IMR-90 (cell line): ENCODE data around the gene GANC. TPM values are rescaled to one million over a fixed set of nuclear protein-coding genes. Genes with fewer than 3 reads are reported as not detected.

ENCODE experiments used
- ATAC-seq: fragments of 200-7000 bp; cut with Tn5 transposase; 2 replicates; pipeline ENCODE4 v1.9.1; 2020; ENCODE audit warnings: low read depth, mild to moderate bottlenecking, moderate library complexity
- BruUV-seq: library from RNA; stranded (reverse); fragments of 400-500 nt; replicated peaks from 2 replicates; lab custom pipeline; 2021; lab: Mats Ljungman, UMichigan
- CTCF ChIA-PET: fragments of 300-600 bp; formaldehyde crosslinking; extraction: SDS; loops from one replicate; lab custom pipeline; 2021; ENCODE audit warnings: antibody characterized with exemption; lab: Yijun Ruan, JAX
- POLR2A ChIA-PET: fragments of 300-600 bp; sonication (Branson Sonifier 250); formaldehyde crosslinking; loops from one replicate; lab custom pipeline; 2022; ENCODE audit warnings: antibody characterized with exemption; ENCODE audit not compliant: unreplicated experiment; lab: Charles Lee
- DNase-seq: peaks from one replicate; pipeline ENCODE4 v3.0.0; 2013
- H2AFZ ChIP-seq: replicated peaks from 2 replicates; pipeline ENCODE3; 2013; ENCODE audit warnings: low read length, mild to moderate bottlenecking; ENCODE audit not compliant: poor library complexity
- H2AK5ac ChIP-seq: 2 replicates; pipeline ENCODE4 v1.6.1; 2013; ENCODE audit warnings: low read depth, low read length, inconsistent platforms
- H2AK9ac ChIP-seq: replicated peaks from 2 replicates; pipeline ENCODE3; 2013; ENCODE audit warnings: mild to moderate bottlenecking, low read depth, low read length, moderate library complexity; ENCODE audit not compliant: poor library complexity
- H2BK120ac ChIP-seq: 2 replicates; pipeline ENCODE4 v1.6.1; 2013; ENCODE audit warnings: low read depth, low read length, inconsistent platforms
- H2BK15ac ChIP-seq: 3 replicates; pipeline ENCODE4 v1.6.1; 2013; ENCODE audit warnings: low read depth, low read length, inconsistent platforms
- H2BK20ac ChIP-seq: 2 replicates; pipeline ENCODE4 v1.6.1; 2013; ENCODE audit warnings: low read depth, mild to moderate bottlenecking, inconsistent platforms, low read length, moderate library complexity
- H2BK5ac ChIP-seq: 2 replicates; pipeline ENCODE4 v1.6.1; 2013; ENCODE audit warnings: mild to moderate bottlenecking, low read depth, low read length, inconsistent platforms; ENCODE audit not compliant: poor library complexity, severe bottlenecking
- H3K14ac ChIP-seq: replicated peaks from 2 replicates; pipeline ENCODE4 v1.6.1; 2013; ENCODE audit warnings: low read depth, low read length, inconsistent platforms
- H3K18ac ChIP-seq: 2 replicates; pipeline ENCODE4 v1.6.1; 2013; ENCODE audit warnings: low read depth, low read length, control low read depth
- H3K23ac ChIP-seq: 2 replicates; pipeline ENCODE4 v1.6.1; 2013; ENCODE audit warnings: low read depth, low read length, inconsistent platforms
- H3K27ac ChIP-seq: 2 replicates; pipeline ENCODE4 v1.5.1; 2013; ENCODE audit warnings: mild to moderate bottlenecking, control low read depth, low read length; ENCODE audit not compliant: insufficient read depth
- H3K27me3 ChIP-seq: 2 replicates; pipeline ENCODE4 v1.6.1; 2013; ENCODE audit warnings: low read length; ENCODE audit not compliant: control insufficient read depth, insufficient read depth
- H3K36me3 ChIP-seq: 2 replicates; pipeline ENCODE4 v1.6.1; 2013; ENCODE audit warnings: low read length, mixed read lengths; ENCODE audit not compliant: control insufficient read depth, insufficient read depth
- H3K4ac ChIP-seq: 2 replicates; pipeline ENCODE4 v1.6.1; 2013; ENCODE audit warnings: low read depth, low read length, inconsistent platforms
- H3K4me1 ChIP-seq: 2 replicates; pipeline ENCODE4 v1.6.1; 2013; ENCODE audit warnings: low read length, mixed read lengths; ENCODE audit not compliant: control insufficient read depth, insufficient read depth
- H3K4me2 ChIP-seq: 2 replicates; pipeline ENCODE4 v1.6.1; 2013; ENCODE audit warnings: low read depth, mild to moderate bottlenecking, control low read depth, low read length, moderate library complexity
- H3K4me3 ChIP-seq: 2 replicates; pipeline ENCODE4 v1.5.1; 2013; ENCODE audit warnings: low read depth, mild to moderate bottlenecking, control low read depth, low read length, moderate library complexity; ENCODE audit not compliant: insufficient read depth
- H3K56ac ChIP-seq: 2 replicates; pipeline ENCODE4 v1.6.1; 2013; ENCODE audit warnings: low read length, inconsistent platforms; ENCODE audit not compliant: insufficient read depth; ENCODE audit errors: extremely low read depth
- H3K79me1 ChIP-seq, 2 experiments: 2 replicates each; pipeline ENCODE4 v1.6.1; 2013; ENCODE audit warnings: low read length in 2 of 2, inconsistent platforms in 1 of 2, low read depth in 1 of 2
- H3K9ac ChIP-seq: 2 replicates; pipeline ENCODE4 v1.6.1; 2013; ENCODE audit warnings: low read depth, low read length, control low read depth
- H3K9me1 ChIP-seq: 2 replicates; pipeline ENCODE4 v1.6.1; 2013; ENCODE audit warnings: low read length, inconsistent platforms; ENCODE audit not compliant: insufficient read depth
- H3K9me3 ChIP-seq: 2 replicates; pipeline ENCODE4 v1.6.1; 2013; ENCODE audit warnings: low read length; ENCODE audit not compliant: control insufficient read depth, insufficient read depth
- H4K20me1 ChIP-seq: 2 replicates; pipeline ENCODE4 v1.6.1; 2013; ENCODE audit warnings: low read length, inconsistent platforms; ENCODE audit not compliant: insufficient read depth
- H4K5ac ChIP-seq: 2 replicates; pipeline ENCODE4 v1.6.1; 2013; ENCODE audit warnings: mild to moderate bottlenecking, low read depth, low read length, control low read depth
- H4K8ac ChIP-seq, 2 experiments: 2 replicates each; pipeline ENCODE4 v1.6.1; 2013; ENCODE audit warnings: low read depth in 2 of 2, low read length in 2 of 2, control low read depth in 1 of 2, inconsistent platforms in 1 of 2
- H4K91ac ChIP-seq: 2 replicates; pipeline ENCODE4 v1.6.1; 2013; ENCODE audit warnings: low read depth, low read length, inconsistent platforms; ENCODE audit not compliant: insufficient read depth
- CHD1 ChIP-seq: IDR thresholded peaks from 2 replicates; pipeline ENCODE4 v1.6.1; 2012; ENCODE audit warnings: low read depth, low read length, improper control_type of control experiment
- ELK1 ChIP-seq: fragments of 150-350 bp; IDR thresholded peaks from 2 replicates; pipeline ENCODE4 v1.6.1; 2016; ENCODE audit warnings: low read depth, mild to moderate bottlenecking, low read length, moderate library complexity, borderline replicate concordance
- FOS ChIP-seq: fragments of 150-350 bp; IDR thresholded peaks from 2 replicates; pipeline ENCODE4 v1.6.1; 2016; ENCODE audit warnings: low read depth, low read length
- MAZ ChIP-seq: IDR thresholded peaks from 2 replicates; pipeline ENCODE4 v1.6.1; 2012; ENCODE audit warnings: low read depth, mild to moderate bottlenecking, low read length, improper control_type of control experiment, moderate library complexity, borderline replicate concordance
- NFE2L2 ChIP-seq: fragments of 150-350 bp; IDR thresholded peaks from 2 replicates; pipeline ENCODE4 v1.6.1; 2016; ENCODE audit warnings: low read depth, mild to moderate bottlenecking, low read length
- POLR2A ChIP-seq: IDR thresholded peaks from 2 replicates; pipeline ENCODE4 v1.6.1; 2012; ENCODE audit warnings: mild to moderate bottlenecking, low read depth, low read length
- RAD21 ChIP-seq: IDR thresholded peaks from 2 replicates; pipeline ENCODE4 v1.6.1; 2012; ENCODE audit warnings: low read length, improper control_type of control experiment
- RFX5 ChIP-seq: IDR thresholded peaks from 2 replicates; pipeline ENCODE4 v1.8.0; 2012; ENCODE audit warnings: low read depth, mild to moderate bottlenecking, low read length, moderate library complexity
- WGBS, 2 experiments: methylation state at CpG; one replicate each; pipeline versions ENCODE4 v1.1.5 to v1.1.7; 2013; ENCODE audit warnings: missing lambda C conversion rate in 2 of 2; ENCODE audit not compliant: insufficient read length in 1 of 2; ENCODE audit errors: extremely low coverage in 2 of 2; 5-methylcytosine and 5-hydroxymethylcytosine counted together
- dilution Hi-C: fragments of 300-500 bp; cut with HindIII; formaldehyde crosslinking; loops from one replicate; pipeline ENCODE4 v1.14.3; 2018; ENCODE audit warnings: low sequenced_read_pairs; ENCODE audit not compliant: unreplicated experiment
- in situ Hi-C: fragments of 300-500 bp; cut with MboI; formaldehyde crosslinking; loops from 3 replicates; pipeline ENCODE4 v1.14.3; 2019; ENCODE audit warnings: low sequenced_read_pairs, inconsistent platforms, mixed read lengths
- intact Hi-C: fragments of 100-400 bp; cut with micrococcal nuclease; formaldehyde crosslinking; loops from 2 replicates; pipeline ENCODE4 v1.10.0; 2022
- polyA plus RNA-seq, 3 experiments: library from polyadenylated mRNA; depleted of rRNA; stranded (reverse); fragments of >200 nt; gene quantifications; 2 replicates each; pipeline ENCODE4 v1.2.3, GENCODE V29; 2012; ENCODE audit warnings: low replicate concordance in 1 of 3
- total RNA-seq: library from RNA; depleted of rRNA; stranded (reverse); fragments of >200 nt; gene quantifications from 2 replicates; pipeline ENCODE4 v1.2.3, GENCODE V29; 2012

The GANC gene
- total and polyA plus RNA-seq, 2 of the 4 experiments (the other 2 are of a cell fraction): 7.1 to 19.2 TPM

GRCh38 chr15:42329992-42330391 is 57.0 kb downstream of the GANC start:
- Histone ChIP-seq H4K91ac (no peak overlapping the region), H2BK20ac (no peak overlapping the region), H3K4me2 (no peak overlapping the region), H4K5ac (no peak overlapping the region), H3K4me3 (no peak overlapping the region), H3K4me1 (no peaks in the 10 kb centered on the region), H2BK120ac (no peak overlapping the region), H3K56ac (no peak overlapping the region), H3K27ac (no peak overlapping the region), H3K36me3 (no peaks in the 10 kb centered on the region), H4K20me1 (no peaks in the 10 kb centered on the region), H4K8ac (no peak overlapping the region), H2BK15ac (no peak overlapping the region), H2AFZ (no peak overlapping the region), H3K9me3 (peaks cover 3% of the 10 kb centered on the region; the same call in 1 of the 2 replicates), H3K79me1 (no peaks in the 10 kb centered on the region), H2AK5ac (no peak overlapping the region), H3K4ac (no peak overlapping the region), H3K27me3 (no peaks in the 10 kb centered on the region), H3K14ac (no peak overlapping the region), H3K18ac (no peak overlapping the region), H3K9ac (no peak overlapping the region), H3K9me1 (0 out of 2 replicates have a peak, but pooled peaks cover 8% of the 10 kb centered on the region), H2BK5ac (no peak overlapping the region), H3K23ac (no peak overlapping the region), H2AK9ac (no peak overlapping the region)
- TF ChIP-seq ELK1 (no peak), CHD1 (no peak), RFX5 (no peak), POLR2A (no peak), FOS (no peak), RAD21 (no peak), NFE2L2 (no peak), MAZ (no peak)
- ATAC-seq (no peak), DNase-seq (no peak)
- ChIA-PET CTCF (no interaction called here), POLR2A (no interaction called here)
- no CpG with 5 or more reads among the region's 2 CpGs for WGBS, 2 experiments
- dilution Hi-C loops: no loop called here
- in situ Hi-C loops: no loop called here
- intact Hi-C loops: no loop called here
- no TSS peak for BruUV-seq
